HepG2 (cell line): ENCODE results near the gene SYMPK. TPM values are rescaled to one million over a fixed set of nuclear protein-coding genes. Genes with fewer than 3 reads are reported as not detected.

Source experiments
- CAMTA2 ChIP-seq: sonication (generic); formaldehyde crosslinking; IDR thresholded peaks from 2 replicates; pipeline ENCODE4 v1.4.0; 2020; ENCODE audit warnings: mild to moderate bottlenecking, missing genetic modification reagents, borderline replicate concordance
- FOXJ3 ChIP-seq: sonication (generic); formaldehyde crosslinking; IDR thresholded peaks from 2 replicates; pipeline ENCODE4 v1.4.0; 2020; ENCODE audit warnings: missing genetic modification reagents, mild to moderate bottlenecking, borderline replicate concordance
- KIAA2018 ChIP-seq: sonication (generic); formaldehyde crosslinking; IDR thresholded peaks from 2 replicates; pipeline ENCODE4 v1.5.0; 2020; ENCODE audit warnings: mild to moderate bottlenecking, missing genetic modification reagents, borderline replicate concordance
- PHF21A ChIP-seq: sonication (generic); formaldehyde crosslinking; IDR thresholded peaks from 2 replicates; pipeline ENCODE4 v1.5.0; 2020; ENCODE audit warnings: mild to moderate bottlenecking, missing genetic modification reagents
- RAD21 ChIP-seq: fragments of 450-650 bp; formaldehyde crosslinking; IDR thresholded peaks from 2 replicates; pipeline ENCODE4 v1.5.0; 2020; ENCODE audit warnings: mild to moderate bottlenecking
- SNRNP70 ChIP-seq: fragments of 200-400 bp; formaldehyde crosslinking; IDR thresholded peaks from 2 replicates; pipeline ENCODE4 v1.6.1; 2017; ENCODE audit warnings: mild to moderate bottlenecking, low read depth, low read length, moderate library complexity
- ZNF281 ChIP-seq: sonication (generic); formaldehyde crosslinking; IDR thresholded peaks from 2 replicates; pipeline ENCODE4 v1.4.0; 2020; ENCODE audit warnings: missing genetic modification reagents, borderline replicate concordance
- ZNF773 ChIP-seq: sonication (generic); formaldehyde crosslinking; IDR thresholded peaks from 2 replicates; pipeline ENCODE4 v1.4.0; 2020; ENCODE audit warnings: missing genetic modification reagents, borderline replicate concordance
- ZSCAN29 ChIP-seq: sonication (generic); formaldehyde crosslinking; conservative IDR thresholded peaks from 2 replicates; pipeline ENCODE4 v1.4.0; 2020; ENCODE audit warnings: mild to moderate bottlenecking, missing genetic modification reagents
- polyA plus RNA-seq, 8 experiments: library from polyadenylated mRNA; depleted of rRNA in 3 of 8; stranded (reverse) in 7 of 8; unstranded in 1 of 8; fragments of >200 nt; fragmentation: Illumina TruSeq in 4 of 8; extraction: Trizol in 4 of 8; gene quantifications; 2 replicates each; pipeline versions ENCODE4 v1.2.1 to v1.2.3, GENCODE V29; 2011 to 2016; ENCODE audit warnings: low read depth in 4 of 8, missing spikeins in 1 of 8, mixed read lengths in 1 of 8; ENCODE audit not compliant: insufficient read depth in 1 of 8
- total RNA-seq, 5 experiments: library from RNA; depleted of rRNA; stranded (reverse); fragments of >200 nt; fragmentation: Illumina TruSeq; extraction: Trizol; gene quantifications; 2 replicates each; pipeline ENCODE4 v1.2.3, GENCODE V29; 2016; ENCODE audit warnings: low read depth in 1 of 5
- TF ChIP-seq, protein P1 (sequence below): sonication (generic); formaldehyde crosslinking; IDR thresholded peaks from 2 replicates; pipeline ENCODE4 v1.4.0; 2020; ENCODE audit warnings: mild to moderate bottlenecking, missing genetic modification reagents
- TF ChIP-seq, protein P2 (sequence below): IDR thresholded peaks from 2 replicates; pipeline ENCODE4 v1.4.0; 2020; ENCODE audit warnings: mild to moderate bottlenecking, missing genetic modification reagents

The SYMPK gene
- total and polyA plus RNA-seq, 2 of the 13 experiments (the other 11 are each of a cell fraction or from before 2014, with no cell fraction given): 21.9 to 55.7 TPM

GRCh38 chr19:45901432-45901911 is 38.5 kb upstream of the SYMPK start (continued):
- TF ChIP-seq, protein P1, sequence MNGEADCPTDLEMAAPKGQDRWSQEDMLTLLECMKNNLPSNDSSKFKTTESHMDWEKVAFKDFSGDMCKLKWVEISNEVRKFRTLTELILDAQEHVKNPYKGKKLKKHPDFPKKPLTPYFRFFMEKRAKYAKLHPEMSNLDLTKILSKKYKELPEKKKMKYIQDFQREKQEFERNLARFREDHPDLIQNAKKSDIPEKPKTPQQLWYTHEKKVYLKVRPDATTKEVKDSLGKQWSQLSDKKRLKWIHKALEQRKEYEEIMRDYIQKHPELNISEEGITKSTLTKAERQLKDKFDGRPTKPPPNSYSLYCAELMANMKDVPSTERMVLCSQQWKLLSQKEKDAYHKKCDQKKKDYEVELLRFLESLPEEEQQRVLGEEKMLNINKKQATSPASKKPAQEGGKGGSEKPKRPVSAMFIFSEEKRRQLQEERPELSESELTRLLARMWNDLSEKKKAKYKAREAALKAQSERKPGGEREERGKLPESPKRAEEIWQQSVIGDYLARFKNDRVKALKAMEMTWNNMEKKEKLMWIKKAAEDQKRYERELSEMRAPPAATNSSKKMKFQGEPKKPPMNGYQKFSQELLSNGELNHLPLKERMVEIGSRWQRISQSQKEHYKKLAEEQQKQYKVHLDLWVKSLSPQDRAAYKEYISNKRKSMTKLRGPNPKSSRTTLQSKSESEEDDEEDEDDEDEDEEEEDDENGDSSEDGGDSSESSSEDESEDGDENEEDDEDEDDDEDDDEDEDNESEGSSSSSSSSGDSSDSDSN: peak; percentile 35; the same call in 1 of the 2 replicates
- no peak for TF ChIP-seq KIAA2018
- TF ChIP-seq FOXJ3 (CRISPR knock-in tag): no peak
- TF ChIP-seq PHF21A (CRISPR knock-in tag): 0 out of 2 replicates have a peak, but pooled peaks have one; percentile 27
- peak; percentile 15; the same call in 1 of the 2 replicates for TF ChIP-seq RAD21 (CRISPR knock-in tag)
- no peak for TF ChIP-seq CAMTA2 (CRISPR knock-in tag)
- TF ChIP-seq SNRNP70: no peak
- TF ChIP-seq ZNF281 (CRISPR knock-in tag): no peak
- TF ChIP-seq ZSCAN29: 0 out of 2 replicates have a peak, but pooled peaks have one; percentile 24
- TF ChIP-seq, protein P2, sequence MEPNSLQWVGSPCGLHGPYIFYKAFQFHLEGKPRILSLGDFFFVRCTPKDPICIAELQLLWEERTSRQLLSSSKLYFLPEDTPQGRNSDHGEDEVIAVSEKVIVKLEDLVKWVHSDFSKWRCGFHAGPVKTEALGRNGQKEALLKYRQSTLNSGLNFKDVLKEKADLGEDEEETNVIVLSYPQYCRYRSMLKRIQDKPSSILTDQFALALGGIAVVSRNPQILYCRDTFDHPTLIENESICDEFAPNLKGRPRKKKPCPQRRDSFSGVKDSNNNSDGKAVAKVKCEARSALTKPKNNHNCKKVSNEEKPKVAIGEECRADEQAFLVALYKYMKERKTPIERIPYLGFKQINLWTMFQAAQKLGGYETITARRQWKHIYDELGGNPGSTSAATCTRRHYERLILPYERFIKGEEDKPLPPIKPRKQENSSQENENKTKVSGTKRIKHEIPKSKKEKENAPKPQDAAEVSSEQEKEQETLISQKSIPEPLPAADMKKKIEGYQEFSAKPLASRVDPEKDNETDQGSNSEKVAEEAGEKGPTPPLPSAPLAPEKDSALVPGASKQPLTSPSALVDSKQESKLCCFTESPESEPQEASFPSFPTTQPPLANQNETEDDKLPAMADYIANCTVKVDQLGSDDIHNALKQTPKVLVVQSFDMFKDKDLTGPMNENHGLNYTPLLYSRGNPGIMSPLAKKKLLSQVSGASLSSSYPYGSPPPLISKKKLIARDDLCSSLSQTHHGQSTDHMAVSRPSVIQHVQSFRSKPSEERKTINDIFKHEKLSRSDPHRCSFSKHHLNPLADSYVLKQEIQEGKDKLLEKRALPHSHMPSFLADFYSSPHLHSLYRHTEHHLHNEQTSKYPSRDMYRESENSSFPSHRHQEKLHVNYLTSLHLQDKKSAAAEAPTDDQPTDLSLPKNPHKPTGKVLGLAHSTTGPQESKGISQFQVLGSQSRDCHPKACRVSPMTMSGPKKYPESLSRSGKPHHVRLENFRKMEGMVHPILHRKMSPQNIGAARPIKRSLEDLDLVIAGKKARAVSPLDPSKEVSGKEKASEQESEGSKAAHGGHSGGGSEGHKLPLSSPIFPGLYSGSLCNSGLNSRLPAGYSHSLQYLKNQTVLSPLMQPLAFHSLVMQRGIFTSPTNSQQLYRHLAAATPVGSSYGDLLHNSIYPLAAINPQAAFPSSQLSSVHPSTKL (CRISPR knock-in tag): 0 out of 2 replicates have a peak, but pooled peaks have one; percentile 8
- peak; percentile 35; the same call in 1 of the 2 replicates for TF ChIP-seq ZNF773
